GM10266 (cell line): ENCODE measurements around the gene AMN.
"Not testable (repeated sequence)": the region's sequence is repeated elsewhere in the genome, so short reads cannot be mapped to it uniquely, and the experiment has no call there.

Experiments
- DNase-seq: peaks from one replicate; pipeline ENCODE4 v3.0.0; 2012; ENCODE audit errors: extremely low spot score
- TF ChIP-seq, protein P1 (sequence below): IDR thresholded peaks from 2 replicates; pipeline ENCODE4 v1.5.1; 2012; ENCODE audit warnings: mild to moderate bottlenecking, low read depth; ENCODE audit not compliant: control insufficient read depth, insufficient read depth; ENCODE audit errors: missing control alignments

AMN gene

DNA sequence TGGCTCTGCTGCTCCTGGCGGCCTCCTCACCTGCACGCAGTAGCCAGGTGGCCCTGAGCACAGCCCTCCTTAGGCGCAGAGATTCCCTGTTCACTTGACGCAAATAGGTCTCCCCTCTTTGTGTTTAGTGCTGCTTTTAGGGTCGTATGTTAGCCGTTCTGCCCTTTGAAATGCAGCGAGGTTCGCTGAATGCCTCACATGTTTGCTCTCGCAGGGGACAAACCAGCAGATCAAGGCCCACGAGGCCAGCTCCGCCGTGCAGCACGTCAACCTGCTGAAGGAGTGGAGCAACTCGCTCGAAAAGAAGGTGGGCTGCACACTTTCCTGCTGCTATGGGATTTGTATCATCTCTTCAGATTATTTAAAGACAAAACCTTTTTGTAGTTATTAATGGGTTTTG lies 31.4 kb upstream of the AMN start:
- DNase-seq, result no peak
- TF ChIP-seq, protein P1, sequence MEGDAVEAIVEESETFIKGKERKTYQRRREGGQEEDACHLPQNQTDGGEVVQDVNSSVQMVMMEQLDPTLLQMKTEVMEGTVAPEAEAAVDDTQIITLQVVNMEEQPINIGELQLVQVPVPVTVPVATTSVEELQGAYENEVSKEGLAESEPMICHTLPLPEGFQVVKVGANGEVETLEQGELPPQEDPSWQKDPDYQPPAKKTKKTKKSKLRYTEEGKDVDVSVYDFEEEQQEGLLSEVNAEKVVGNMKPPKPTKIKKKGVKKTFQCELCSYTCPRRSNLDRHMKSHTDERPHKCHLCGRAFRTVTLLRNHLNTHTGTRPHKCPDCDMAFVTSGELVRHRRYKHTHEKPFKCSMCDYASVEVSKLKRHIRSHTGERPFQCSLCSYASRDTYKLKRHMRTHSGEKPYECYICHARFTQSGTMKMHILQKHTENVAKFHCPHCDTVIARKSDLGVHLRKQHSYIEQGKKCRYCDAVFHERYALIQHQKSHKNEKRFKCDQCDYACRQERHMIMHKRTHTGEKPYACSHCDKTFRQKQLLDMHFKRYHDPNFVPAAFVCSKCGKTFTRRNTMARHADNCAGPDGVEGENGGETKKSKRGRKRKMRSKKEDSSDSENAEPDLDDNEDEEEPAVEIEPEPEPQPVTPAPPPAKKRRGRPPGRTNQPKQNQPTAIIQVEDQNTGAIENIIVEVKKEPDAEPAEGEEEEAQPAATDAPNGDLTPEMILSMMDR, result no peak

DNA sequence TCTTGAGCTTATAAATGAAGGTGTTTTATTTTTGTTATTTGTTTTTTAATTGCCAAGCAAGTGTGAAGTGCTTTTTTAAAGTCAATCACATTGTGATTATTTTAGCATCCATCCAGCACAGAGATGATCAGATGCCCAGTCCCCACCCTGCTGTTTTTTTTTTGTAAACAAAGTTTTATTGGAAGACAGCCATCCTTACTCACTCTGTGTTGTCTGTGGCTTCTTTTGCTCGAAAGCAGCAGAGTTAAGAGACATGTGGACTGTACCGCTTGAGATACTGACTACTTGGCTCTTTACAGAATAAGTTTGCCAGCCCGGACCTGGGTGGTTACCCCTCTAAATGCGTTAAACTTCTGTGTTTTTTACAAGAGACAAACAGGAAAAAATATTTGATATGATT lies 30.9 kb upstream of the AMN start:
- no peak for DNase-seq
- TF ChIP-seq, protein P1, result no peak

DNA sequence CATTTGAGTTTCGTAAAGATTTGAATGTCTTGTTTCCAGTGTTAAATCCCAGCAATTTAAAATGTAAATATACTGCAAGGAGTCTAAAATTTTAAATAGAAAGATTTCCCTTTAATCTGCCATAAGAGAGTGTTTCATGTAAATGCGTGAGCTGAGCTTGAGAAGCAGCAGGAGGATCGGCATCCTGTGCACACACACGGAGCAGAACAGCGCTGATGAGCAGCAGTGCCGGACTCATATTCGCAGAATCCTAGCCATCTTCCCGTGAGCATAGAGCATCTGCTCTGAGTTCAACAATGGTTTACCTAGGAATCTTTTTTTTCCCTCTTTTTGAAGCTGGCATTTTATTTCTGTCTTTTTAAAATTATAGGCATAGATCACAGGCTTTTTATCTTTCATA lies 29.8 kb upstream of the AMN start:
- no peak for DNase-seq
- TF ChIP-seq, protein P1, result no peak

DNA sequence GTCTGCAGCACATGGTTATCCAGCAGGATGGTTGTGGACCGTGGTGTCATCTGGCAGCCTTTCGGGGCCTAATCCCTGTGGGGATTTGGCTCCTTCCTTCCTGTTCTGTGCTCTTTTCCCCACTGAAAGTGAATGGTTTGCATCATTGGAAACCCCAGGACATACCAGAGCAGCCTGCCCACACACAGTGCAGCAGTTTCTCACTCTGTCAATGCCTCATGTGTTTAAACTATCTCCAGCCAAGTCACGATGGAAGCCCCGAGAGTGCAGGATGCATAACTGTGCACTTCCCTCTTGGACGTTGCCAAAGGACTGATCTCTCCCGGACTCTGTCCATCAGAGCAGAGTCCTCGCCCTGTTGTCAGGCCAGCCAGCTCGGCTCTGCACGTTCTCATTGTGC lies 29.0 kb upstream of the AMN start:
- TF ChIP-seq, protein P1, result no peak
- peak; percentile 15 for DNase-seq

DNA sequence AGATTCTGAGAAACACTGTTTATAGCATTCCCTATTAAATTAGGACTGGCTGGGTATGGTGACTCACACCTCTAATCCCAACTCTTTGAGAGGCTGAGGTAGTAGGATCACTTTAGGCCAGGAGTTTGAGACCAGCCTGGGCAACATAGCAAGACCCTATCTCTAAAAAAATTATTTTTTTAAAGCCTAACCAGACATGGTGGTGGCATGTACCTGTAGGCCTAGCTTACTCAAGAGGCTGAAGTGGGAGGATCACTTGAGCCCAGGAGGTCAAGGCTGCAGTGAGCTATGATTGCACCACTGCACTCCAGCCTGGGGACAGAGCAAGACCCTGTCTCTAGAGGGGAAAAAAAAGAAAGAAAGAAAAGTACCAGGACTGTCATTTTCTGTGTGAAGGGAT lies 25.7 kb upstream of the AMN start:
- DNase-seq, result not testable (repeated sequence)

DNA sequence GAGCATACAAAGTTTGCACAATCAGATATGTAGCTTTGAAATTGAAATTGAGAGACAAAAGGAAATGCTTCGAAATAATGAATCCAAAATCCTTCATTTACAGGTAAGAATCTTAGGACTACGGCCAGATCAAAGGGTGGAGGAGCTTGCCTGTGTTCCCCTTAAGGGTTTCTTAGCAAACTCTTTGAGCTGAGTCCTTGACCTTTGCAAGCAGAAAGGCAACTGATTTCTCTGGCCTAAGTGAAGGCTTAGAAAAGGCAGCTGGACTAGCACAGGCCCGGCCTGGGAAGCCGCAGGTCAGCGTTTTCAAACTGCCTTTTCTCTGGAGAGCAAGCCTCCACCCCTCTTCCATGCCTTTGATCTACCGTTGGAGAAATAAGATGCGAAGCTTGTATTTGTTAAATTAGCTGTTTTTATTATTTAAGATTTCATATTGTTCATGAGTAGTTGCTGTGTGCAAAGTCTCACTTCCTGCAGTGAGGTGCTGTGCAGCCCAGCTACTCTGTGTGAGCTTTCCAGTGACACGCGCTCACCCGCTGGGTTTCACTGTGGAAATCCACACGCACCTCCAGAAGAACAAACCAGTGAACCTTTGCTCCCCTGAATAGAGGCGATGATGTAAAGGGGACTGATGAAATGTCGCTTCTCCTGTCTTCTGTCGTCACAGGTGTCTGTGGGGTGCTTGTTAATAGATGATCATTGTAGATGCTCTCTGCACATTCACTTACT lies 25.0 kb upstream of the AMN start:
- no peak for DNase-seq

DNA sequence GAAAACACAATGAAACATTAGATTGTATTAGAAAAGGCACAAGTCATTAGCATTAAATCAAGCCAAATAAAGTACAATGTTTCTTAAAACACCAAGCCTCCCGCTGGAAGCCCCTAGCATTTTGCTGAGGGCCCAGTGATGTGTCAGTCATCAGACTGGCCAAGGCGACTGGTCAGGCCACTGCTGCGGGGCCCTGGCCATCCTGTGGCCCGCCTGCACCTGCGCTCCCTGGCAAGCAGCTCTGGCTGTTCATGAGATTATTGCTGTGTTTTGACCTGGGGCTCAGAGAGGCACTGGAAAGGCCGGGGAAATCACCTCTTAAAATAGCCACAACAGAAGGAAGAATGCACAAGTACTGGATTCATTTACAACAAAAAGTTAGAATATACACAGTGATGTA lies 24.2 kb upstream of the AMN start:
- TF ChIP-seq, protein P1, result no peak
- no peak for DNase-seq

More for the DNA sequence above, 25.0 kb upstream of the AMN start:
- TF ChIP-seq, protein P1, result no peak
